ENCODE results near the gene CCNY.

GRCh38 chr10:35422228-35422627, 85.9 kb downstream of the CCNY start:
- TF ChIP-seq CTCF (IDR thresholded peaks at IDR 0.05; ENCODE audit: low read depth, low read length, poor library complexity, severe bottlenecking) (no peak), EZH2phosphoT487 (IDR thresholded peaks at IDR 0.05; ENCODE audit: borderline replicate concordance, low read length) (no peak)

All from DOHH2 (cell line).